ENCODE results near the gene DPF3. TPM values are rescaled to one million over a fixed set of nuclear protein-coding genes. Genes with fewer than 3 reads are reported as not detected.

The DPF3 gene
- total and polyA plus RNA-seq, 9 of the 15 experiments (the other 6 are each of a cell fraction or from before 2014, with no cell fraction given), result 0.21 to 4.9 (median 1.2) TPM

DNA sequence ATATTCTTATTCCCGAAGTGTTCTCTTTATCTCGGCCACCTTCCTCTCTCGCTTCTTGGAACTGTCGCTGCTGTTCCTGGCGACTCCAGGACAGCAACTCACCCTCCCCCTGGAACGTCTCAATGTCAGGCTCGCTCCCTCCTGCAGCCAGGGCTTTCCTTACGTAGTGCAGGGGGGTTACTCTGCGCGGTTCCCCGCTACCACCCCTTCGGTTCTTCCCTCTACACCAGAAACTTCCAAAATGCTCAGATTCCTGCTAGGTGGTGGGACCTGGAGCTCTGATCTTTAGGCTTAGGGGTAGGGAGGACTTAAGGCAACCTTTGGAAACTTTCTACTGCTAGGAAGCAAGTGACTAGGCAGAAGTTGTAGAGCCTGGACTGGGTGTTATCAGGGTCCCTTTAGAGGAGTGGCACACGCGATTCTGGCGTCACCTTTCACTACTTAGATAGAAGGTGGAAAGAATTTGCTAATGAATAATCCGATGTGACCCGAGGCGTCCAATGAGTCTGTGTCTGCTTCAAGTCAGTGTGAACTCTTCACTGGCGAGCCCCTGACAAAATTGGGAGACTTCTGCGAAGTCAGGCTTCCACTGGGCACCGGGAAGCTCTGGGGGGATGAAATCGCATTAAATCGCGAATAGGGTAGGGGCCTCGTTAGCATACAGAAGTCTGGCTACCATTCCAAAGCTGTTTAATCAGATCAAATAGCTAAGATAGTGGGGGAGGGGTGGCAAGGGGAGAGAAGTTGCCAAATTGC, 900 bp upstream of the DPF3 start:
- in situ Hi-C loops (cut with MboI), result no loop called here
- Histone ChIP-seq H3K4me3 (peak overlapping the region; percentile 52), H3K79me2 (ENCODE audit: control insufficient read depth, insufficient read depth, low read length) (no peaks in the 10 kb centered on the region), H3K4me1 (replicated peaks in 1 of 2; ENCODE audit: control insufficient read depth in 2 of 2, insufficient read depth in 2 of 2, low read length in 2 of 2) (peaks cover 6 to 18% of the 10 kb centered on the region in 2 experiments; a peak in 4 of 5 replicates), H3K36me3 (ENCODE audit: control insufficient read depth, insufficient read depth, low read length) (no peaks in the 10 kb centered on the region), H3K9ac (ENCODE audit: insufficient read depth in 1 of 2, low read depth in 2 of 2, low read length in 2 of 2) (peak overlapping the region; percentile 58 to 91), H3K9me3 (replicated peaks; ENCODE audit: control insufficient read depth, insufficient read depth, low read depth, low read length) (no peaks in the 10 kb centered on the region), H3K4me2 (ENCODE audit: insufficient read depth, low read length) (peak overlapping the region; percentile 82), H3K27ac (ENCODE audit: extremely low read depth, low read depth, low read length) (peak overlapping the region; percentile 53), H3K27me3 (ENCODE audit: control insufficient read depth in 2 of 2, insufficient read depth in 2 of 2, low read length in 2 of 2) (peaks cover 0 to 9% of the 10 kb centered on the region in 2 experiments; a peak in 3 of 5 replicates), H2AFZ (ENCODE audit: low read depth, low read length) (peak overlapping the region; percentile 93), H4K20me1 (replicated peaks; ENCODE audit: control insufficient read depth, insufficient read depth, low read length) (no peaks in the 10 kb centered on the region), H3K9me1 (ENCODE audit: control insufficient read depth, insufficient read depth, low read length) (no peaks in the 10 kb centered on the region)
- WGBS (ENCODE audit: insufficient coverage, low coverage, missing lambda C conversion rate), result 2% methylated on average over 23 of the region's 25 CpGs
- peak; percentile 74 for ATAC-seq
- FAIRE-seq, result peak; percentile 76
- POLR2A ChIA-PET, result interaction anchor here (0.6 to 2.4 kb wide), 7 partner anchors 8 to 174 kb away, joined by 3 to 9 read pairs (median 3); no protein-coding TSS in a partner anchor
- no TSS peak for BruUV-seq (replicated peaks)
- CTCF ChIA-PET (ENCODE audit: low intra/inter-chr PET ratio), result no interaction called here
- intact Hi-C loops (cut with micrococcal nuclease), result loop anchor here (5.0 kb wide), 1 partner anchor 68 kb away; no protein-coding TSS in a partner anchor
- DNase-seq (ENCODE audit: extremely low read depth in 1 of 4, low spot score in 3 of 4), result peak; percentile 30 to 64 (median 36)
- TF ChIP-seq NR2C2 (CRISPR knock-in tag; IDR thresholded peaks at IDR 0.05) (no peak), NR2C2 (tag; IDR thresholded peaks at IDR 0.05) (0 out of 2 replicates have a peak, but pooled peaks have one; percentile 1), DPF2 (IDR thresholded peaks at IDR 0.05) (peak; percentile 52; the same call in 1 of the 2 replicates), OTX1 (CRISPR knock-in tag; IDR thresholded peaks at IDR 0.05) (no peak), ZNF239 (CRISPR knock-in tag; IDR thresholded peaks at IDR 0.05) (no peak), ATF7 (IDR thresholded peaks at IDR 0.05) (0 out of 2 replicates have a peak, but pooled peaks have one; percentile 27), WHSC1 (IDR thresholded peaks at IDR 0.05; ENCODE audit: low read length) (no peak), C11orf30 (IDR thresholded peaks at IDR 0.05; ENCODE audit: low read depth) (peak; percentile 43; the same call in 1 of the 2 replicates), ATF1 (CRISPR knock-in tag; IDR thresholded peaks at IDR 0.05) (no peak), ATF1 (tag; IDR thresholded peaks at IDR 0.05) (peak; percentile 37), CXXC5 (CRISPR knock-in tag; IDR thresholded peaks at IDR 0.05) (0 out of 2 replicates have a peak, but pooled peaks have one; percentile 7), NFE2 (IDR thresholded peaks at IDR 0.05; ENCODE audit: low read depth) (peak; percentile 74), ZNF316 (IDR thresholded peaks at IDR 0.05) (peak; percentile 43; the same call in 1 of the 2 replicates), MYC (IDR thresholded peaks at IDR 0.05; ENCODE audit: low read depth, low read length) (0 out of 2 replicates have a peak, but pooled peaks have one; percentile 14), MYC (CRISPR knock-in tag; IDR thresholded peaks at IDR 0.05; ENCODE audit: borderline replicate concordance, low read depth) (no peak), RB1 (IDR thresholded peaks at IDR 0.05; ENCODE audit: low read depth) (0 out of 2 replicates have a peak, but pooled peaks have one; percentile 39), MTA3 (IDR thresholded peaks at IDR 0.05; ENCODE audit: borderline replicate concordance) (peak; percentile 38; the same call in 1 of the 2 replicates)
- TF ChIP-seq, protein P1, sequence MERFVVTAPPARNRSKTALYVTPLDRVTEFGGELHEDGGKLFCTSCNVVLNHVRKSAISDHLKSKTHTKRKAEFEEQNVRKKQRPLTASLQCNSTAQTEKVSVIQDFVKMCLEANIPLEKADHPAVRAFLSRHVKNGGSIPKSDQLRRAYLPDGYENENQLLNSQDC (CRISPR knock-in tag; IDR thresholded peaks at IDR 0.05), result no peak
- TF ChIP-seq, protein P2, sequence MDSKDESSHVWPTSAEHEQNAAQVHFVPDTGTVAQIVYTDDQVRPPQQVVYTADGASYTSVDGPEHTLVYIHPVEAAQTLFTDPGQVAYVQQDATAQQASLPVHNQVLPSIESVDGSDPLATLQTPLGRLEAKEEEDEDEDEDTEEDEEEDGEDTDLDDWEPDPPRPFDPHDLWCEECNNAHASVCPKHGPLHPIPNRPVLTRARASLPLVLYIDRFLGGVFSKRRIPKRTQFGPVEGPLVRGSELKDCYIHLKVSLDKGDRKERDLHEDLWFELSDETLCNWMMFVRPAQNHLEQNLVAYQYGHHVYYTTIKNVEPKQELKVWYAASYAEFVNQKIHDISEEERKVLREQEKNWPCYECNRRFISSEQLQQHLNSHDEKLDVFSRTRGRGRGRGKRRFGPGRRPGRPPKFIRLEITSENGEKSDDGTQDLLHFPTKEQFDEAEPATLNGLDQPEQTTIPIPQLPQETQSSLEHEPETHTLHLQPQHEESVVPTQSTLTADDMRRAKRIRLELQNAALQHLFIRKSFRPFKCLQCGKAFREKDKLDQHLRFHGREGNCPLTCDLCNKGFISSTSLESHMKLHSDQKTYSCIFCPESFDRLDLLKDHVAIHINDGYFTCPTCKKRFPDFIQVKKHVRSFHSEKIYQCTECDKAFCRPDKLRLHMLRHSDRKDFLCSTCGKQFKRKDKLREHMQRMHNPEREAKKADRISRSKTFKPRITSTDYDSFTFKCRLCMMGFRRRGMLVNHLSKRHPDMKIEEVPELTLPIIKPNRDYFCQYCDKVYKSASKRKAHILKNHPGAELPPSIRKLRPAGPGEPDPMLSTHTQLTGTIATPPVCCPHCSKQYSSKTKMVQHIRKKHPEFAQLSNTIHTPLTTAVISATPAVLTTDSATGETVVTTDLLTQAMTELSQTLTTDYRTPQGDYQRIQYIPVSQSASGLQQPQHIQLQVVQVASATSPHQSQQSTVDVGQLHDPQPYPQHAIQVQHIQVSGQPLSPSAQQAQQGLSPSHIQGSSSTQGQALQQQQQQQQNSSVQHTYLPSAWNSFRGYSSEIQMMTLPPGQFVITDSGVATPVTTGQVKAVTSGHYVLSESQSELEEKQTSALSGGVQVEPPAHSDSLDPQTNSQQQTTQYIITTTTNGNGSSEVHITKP (IDR thresholded peaks at IDR 0.05; ENCODE audit: partially characterized antibody), result peak; percentile 69
- TF ChIP-seq, protein P3, sequence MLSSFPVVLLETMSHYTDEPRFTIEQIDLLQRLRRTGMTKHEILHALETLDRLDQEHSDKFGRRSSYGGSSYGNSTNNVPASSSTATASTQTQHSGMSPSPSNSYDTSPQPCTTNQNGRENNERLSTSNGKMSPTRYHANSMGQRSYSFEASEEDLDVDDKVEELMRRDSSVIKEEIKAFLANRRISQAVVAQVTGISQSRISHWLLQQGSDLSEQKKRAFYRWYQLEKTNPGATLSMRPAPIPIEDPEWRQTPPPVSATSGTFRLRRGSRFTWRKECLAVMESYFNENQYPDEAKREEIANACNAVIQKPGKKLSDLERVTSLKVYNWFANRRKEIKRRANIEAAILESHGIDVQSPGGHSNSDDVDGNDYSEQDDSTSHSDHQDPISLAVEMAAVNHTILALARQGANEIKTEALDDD (IDR thresholded peaks at IDR 0.05), result 0 out of 2 replicates have a peak, but pooled peaks have one; percentile 22

Measured in K562 (cell line).